ENCODE data around the gene TMEM267. TPM values are rescaled to one million over a fixed set of nuclear protein-coding genes. Genes with fewer than 3 reads are reported as not detected.

TMEM267 gene
- total and polyA plus RNA-seq, 10 of the 15 experiments (the other 5 are each of a cell fraction or from before 2014, with no cell fraction given), result 7.7 to 37.3 (median 13.3) TPM

- ChIA-PET SMC1A (ENCODE audit: uncharacterized antibody, unreplicated experiment) (interaction anchor here (1.1 kb wide), 1 partner anchor 68 kb away, joined by 3 read pairs; no protein-coding TSS in a partner anchor), POLR2A (interaction anchor here (1.2 kb wide), 1 partner anchor 9 kb away, joined by 4 read pairs; no protein-coding TSS in a partner anchor), CTCF (interaction anchor here (0.9 to 1.1 kb wide), 2 partner anchors 26 to 68 kb away, joined by 3 read pairs; partner anchors contain the start of gene TMEM267), RAD21 (ENCODE audit: unreplicated experiment) (no interaction called here)
- WGBS (ENCODE audit: insufficient coverage, insufficient replicate concordance, low lambda C conversion rate, missing lambda C conversion rate), result 53% methylated on average over 3 of the region's 3 CpGs
- no peaks in the 10 kb centered on the region for H3K4me1 ChIP-seq (ENCODE audit: control insufficient read depth, insufficient read depth, low read length)
- no peak overlapping the region for H3K4me2 ChIP-seq (ENCODE audit: control insufficient read depth, insufficient read depth)
- no peak overlapping the region for H3K4me3 ChIP-seq
- no peaks in the 10 kb centered on the region for H3K9me3 ChIP-seq (replicated peaks; ENCODE audit: control insufficient read depth, insufficient read depth, low read length)
- BruUV-seq (replicated peaks), result no TSS peak
- H3K27ac ChIP-seq (ENCODE audit: control insufficient read depth, insufficient read depth), result no peak overlapping the region
- FAIRE-seq, result no peak
- no peak overlapping the region for H3K9ac ChIP-seq (ENCODE audit: control insufficient read depth, insufficient read depth, low read length)
- no peaks in the 10 kb centered on the region for H4K20me1 ChIP-seq (ENCODE audit: control insufficient read depth, insufficient read depth)
- no peaks in the 10 kb centered on the region for H3K36me3 ChIP-seq (ENCODE audit: control insufficient read depth in 2 of 2, insufficient read depth in 2 of 2, low read length in 1 of 2)
- intact Hi-C loops (cut with micrococcal nuclease; ENCODE audit: unreplicated experiment) (no loop called here), in situ Hi-C loops (cut with MboI) (no loop called here)
- no peak for ATAC-seq
- no peak overlapping the region for H2AFZ ChIP-seq (ENCODE audit: control insufficient read depth, low read depth, low read length)
- no peak for DNase-seq (ENCODE audit: low read depth, low spot score)
- H3K27me3 ChIP-seq (replicated peaks in 1 of 2; ENCODE audit: control insufficient read depth in 2 of 2, insufficient read depth in 2 of 2, low read length in 1 of 2), result no peaks in the 10 kb centered on the region
- H3K79me2 ChIP-seq (ENCODE audit: control insufficient read depth, insufficient read depth, low read length), result no peaks in the 10 kb centered on the region
- no peak for TF ChIP-seq BCL11A (IDR thresholded peaks at IDR 0.05; ENCODE audit: low read depth, low read length)
- no peak for TF ChIP-seq SMAD1 (IDR thresholded peaks at IDR 0.05; ENCODE audit: low read depth, partially characterized antibody)
- TF ChIP-seq RAD51 (IDR thresholded peaks at IDR 0.05), result no peak
- TF ChIP-seq, protein P1, sequence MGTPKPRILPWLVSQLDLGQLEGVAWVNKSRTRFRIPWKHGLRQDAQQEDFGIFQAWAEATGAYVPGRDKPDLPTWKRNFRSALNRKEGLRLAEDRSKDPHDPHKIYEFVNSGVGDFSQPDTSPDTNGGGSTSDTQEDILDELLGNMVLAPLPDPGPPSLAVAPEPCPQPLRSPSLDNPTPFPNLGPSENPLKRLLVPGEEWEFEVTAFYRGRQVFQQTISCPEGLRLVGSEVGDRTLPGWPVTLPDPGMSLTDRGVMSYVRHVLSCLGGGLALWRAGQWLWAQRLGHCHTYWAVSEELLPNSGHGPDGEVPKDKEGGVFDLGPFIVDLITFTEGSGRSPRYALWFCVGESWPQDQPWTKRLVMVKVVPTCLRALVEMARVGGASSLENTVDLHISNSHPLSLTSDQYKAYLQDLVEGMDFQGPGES (IDR thresholded peaks at IDR 0.05), result no peak
- no peak for TF ChIP-seq JUND (IDR thresholded peaks at IDR 0.05; ENCODE audit: low read depth, low read length)
- no peak for TF ChIP-seq PAX8 (IDR thresholded peaks at IDR 0.05)
- no peak for TF ChIP-seq ZBTB4 (CRISPR knock-in tag; IDR thresholded peaks at IDR 0.05)
- TF ChIP-seq SREBF2 (IDR thresholded peaks at IDR 0.05; ENCODE audit: low read length), result no peak
- no peak for TF ChIP-seq ZNF622 (IDR thresholded peaks at IDR 0.05)
- no peak for TF ChIP-seq CEBPZ (IDR thresholded peaks at IDR 0.05; ENCODE audit: low read depth, low read length)
- no peak for TF ChIP-seq MTA2 (IDR thresholded peaks at IDR 0.05; ENCODE audit: low read depth)
- TF ChIP-seq IKZF1 (conservative IDR thresholded peaks at IDR 0.05), result no peak
- TF ChIP-seq BRCA1 (IDR thresholded peaks at IDR 0.05; ENCODE audit: low read depth, low read length), result no peak
These were observed 67.5 kb downstream of the TMEM267 start for GRCh38 chr5:43415935-43416802.

All from GM12878 (cell line).